ENCODE results near the gene APOA5.

Gene APOA5

DNA sequence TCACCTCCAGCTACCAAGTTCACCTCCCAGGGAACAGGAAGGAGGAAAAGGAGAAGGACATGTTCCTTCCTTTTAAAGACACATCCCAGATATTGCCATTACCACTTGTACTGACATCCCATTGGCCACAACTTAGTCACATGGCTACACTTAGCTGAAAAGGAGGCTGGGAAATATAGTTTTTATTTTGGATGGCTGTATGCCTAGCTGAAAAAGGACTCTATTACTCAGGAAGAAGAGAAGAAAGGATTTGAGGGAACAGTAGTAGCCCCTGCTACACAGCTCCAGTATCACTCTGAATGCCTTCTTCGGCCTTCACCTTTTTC is 2.1 kb upstream of the APOA5 start:
- DNase-seq (ENCODE audit: extremely low read depth, low read depth), result no peak
- TF ChIP-seq, protein P1, sequence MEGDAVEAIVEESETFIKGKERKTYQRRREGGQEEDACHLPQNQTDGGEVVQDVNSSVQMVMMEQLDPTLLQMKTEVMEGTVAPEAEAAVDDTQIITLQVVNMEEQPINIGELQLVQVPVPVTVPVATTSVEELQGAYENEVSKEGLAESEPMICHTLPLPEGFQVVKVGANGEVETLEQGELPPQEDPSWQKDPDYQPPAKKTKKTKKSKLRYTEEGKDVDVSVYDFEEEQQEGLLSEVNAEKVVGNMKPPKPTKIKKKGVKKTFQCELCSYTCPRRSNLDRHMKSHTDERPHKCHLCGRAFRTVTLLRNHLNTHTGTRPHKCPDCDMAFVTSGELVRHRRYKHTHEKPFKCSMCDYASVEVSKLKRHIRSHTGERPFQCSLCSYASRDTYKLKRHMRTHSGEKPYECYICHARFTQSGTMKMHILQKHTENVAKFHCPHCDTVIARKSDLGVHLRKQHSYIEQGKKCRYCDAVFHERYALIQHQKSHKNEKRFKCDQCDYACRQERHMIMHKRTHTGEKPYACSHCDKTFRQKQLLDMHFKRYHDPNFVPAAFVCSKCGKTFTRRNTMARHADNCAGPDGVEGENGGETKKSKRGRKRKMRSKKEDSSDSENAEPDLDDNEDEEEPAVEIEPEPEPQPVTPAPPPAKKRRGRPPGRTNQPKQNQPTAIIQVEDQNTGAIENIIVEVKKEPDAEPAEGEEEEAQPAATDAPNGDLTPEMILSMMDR (IDR thresholded peaks at IDR 0.05; ENCODE audit: low read depth, low read length), result no peak

DNA sequence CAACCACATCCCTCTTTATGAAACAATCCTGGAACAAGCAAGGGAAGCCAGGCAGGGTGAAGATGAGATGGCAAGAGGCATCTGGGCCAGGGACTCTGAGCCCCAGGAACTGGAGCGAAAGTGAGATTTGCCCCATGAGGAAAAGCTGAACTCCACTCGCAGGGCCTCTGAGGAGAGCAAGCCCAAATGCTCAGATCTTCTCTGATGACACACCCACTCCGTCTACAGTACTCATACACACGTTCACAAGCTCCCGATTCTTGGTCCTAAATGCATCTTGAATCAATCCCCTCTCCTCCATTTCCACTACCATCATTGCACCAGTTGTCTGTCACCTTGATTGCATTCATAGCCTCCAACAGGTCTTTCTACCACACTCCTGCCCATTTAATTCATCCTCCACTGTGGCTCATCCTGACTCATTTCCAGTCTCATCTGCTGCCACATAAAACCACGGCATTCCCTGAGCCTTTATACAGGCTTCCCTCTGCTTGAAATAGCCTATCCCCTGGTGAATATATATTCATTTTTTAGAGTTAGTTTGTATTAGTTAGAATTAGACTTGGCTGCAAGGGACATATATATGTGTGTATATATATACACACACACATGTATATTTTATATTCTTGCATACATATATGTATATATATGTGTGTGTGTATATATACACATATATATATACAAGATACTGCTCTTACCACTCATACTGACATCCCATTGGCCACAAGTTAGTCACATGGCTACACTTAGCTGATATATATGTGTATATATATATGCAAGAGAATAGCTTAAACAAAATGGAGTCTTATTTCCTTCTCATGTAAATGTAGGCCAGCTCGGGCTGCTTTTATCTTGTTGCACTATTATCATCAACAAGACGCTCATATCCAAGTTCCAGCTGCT is 1.4 kb upstream of the APOA5 start:
- TF ChIP-seq, protein P1 (IDR thresholded peaks at IDR 0.05; ENCODE audit: low read depth, low read length), result no peak
- DNase-seq (ENCODE audit: extremely low read depth, low read depth), result no peak

DNA sequence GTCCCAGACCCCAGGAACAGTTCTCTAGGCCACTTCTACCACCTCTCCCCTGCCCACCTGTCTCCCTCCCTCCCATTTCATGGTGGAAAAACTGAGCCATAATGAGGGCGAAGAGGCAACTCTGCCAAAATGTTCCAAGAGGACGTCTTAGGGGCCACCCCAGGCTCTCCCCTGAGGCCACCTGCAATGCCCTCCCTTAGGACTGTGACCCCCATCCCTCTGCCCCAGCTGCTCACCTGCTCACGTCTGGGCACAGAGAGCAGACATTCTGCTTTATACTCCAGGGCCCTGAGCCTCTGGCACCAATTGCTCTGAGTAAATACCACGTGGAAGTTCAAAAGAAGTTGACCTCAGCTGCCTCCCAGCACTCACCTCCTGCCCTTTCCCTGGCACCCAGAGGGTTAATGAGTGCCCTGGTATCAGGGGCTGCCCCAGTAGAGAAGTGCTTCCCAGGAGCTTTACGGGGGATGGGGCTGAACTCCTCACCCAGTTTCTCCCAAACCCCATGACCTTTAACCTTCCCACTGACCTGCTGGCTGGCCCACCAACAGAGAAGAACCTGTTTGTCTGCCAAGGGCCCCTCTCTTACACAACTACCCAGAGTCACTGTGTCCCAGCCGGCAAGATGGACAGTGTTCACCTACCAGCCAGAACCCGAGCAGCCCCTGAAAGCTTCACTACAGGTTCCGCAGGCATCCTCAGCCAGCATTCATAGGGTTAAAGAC is 627 bp upstream of the APOA5 start:
- TF ChIP-seq, protein P1 (IDR thresholded peaks at IDR 0.05; ENCODE audit: low read depth, low read length), result no peak
- no peak for DNase-seq (ENCODE audit: extremely low read depth, low read depth)

DNA sequence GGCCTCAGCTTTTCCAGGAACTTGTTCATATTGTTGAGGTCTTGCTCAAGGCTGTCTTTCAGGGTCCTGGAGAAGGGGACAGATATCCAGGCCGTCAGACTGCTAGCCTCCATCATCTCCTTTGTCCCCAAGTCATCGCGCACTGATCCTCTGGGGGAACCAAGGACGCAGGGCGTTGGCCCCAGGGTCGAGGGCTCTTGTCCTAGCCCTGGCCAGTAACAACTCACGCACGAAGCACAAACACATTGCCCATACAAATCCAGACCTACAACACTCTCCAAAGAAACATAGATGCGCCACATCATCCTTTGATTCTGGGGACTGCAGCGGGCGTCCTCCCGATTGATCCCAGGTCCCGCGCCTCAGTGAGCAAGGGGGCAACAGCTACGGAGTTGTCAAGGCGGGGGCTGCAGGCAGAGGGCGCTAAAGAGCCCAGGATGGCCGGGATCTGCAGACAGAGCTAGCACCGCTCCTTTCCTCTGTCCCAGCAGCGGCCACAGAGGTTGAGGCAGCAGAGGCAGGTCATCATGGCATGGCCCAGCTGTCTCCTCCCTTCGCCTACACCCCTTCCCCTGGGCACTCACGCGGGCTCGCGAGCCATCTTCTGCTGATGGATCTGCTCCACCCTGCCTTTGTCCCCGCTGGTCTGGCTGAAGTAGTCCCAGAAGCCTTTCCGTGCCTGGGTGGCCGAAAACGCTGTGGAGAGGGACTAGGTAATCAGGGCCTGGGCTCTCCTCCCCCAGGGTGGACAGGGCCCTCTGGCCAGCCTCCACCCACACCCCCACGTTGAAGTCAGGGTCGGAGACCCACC is 472 bp downstream of the APOA5 start:
- DNase-seq (ENCODE audit: extremely low read depth, low read depth), result peak; percentile 20
- TF ChIP-seq, protein P1 (IDR thresholded peaks at IDR 0.05; ENCODE audit: low read depth, low read length), result peak; percentile 93

DNA sequence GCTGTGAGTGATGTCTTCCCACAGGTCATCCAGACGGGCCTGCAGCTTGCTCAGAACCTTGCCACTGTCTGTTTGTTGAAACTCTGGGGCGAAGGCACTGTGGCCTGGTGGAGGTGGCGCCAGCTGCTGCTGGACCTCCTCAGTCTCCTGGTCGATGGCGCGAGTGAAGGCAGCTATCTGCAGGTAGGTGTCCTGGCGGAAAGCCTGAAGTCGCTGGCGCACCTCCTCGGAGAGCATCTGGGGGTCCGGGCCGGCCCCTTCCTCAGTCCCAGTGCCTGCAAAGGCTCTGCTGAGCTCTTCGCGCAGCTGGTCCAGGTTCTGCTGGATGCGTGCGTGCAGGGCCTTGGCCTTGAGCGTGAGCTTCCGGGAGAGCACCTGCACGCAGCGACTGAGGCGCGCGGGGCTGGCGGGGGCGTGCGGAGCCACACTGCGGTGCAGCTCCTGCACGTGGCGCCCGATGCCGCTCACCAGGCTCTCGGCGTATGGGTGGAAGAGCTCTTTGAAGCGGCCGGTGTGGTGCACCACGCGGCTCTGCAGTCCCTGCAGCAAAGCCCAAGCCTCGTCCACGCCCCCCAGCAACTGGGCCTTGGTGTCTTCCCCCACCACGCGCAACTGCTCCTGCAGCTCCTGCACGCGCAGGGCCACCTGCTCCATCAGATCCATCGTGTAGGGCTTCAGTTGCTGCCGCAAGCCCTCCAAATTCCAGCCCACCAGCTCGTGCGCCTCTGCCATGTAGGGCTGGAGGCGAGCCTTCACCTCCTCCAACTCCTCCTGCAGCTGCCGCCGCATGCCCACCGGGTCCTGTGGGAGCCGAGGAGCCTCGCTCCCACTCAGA is 1.3 kb downstream of the APOA5 start:
- no peak for DNase-seq (ENCODE audit: extremely low read depth, low read depth)

DNA sequence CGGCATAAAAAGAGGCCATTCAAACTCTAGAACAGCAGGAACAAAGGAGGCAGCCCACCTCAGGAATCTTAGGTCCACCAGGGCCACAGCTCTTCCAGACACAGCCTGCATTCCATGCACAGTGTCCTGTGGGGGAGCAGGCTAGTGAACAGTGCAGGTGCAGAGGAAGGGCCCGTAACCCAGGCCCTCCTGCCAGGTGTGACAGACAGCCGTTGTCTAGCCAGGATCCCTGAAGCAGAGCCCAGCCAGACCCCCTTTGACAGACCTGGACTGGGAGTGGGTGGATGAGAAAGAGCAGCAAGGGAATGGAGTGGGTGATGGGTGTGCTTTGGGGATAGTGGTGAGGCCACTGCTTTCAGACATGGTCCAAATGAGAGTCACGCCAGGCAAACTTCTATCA is 2.7 kb downstream of the APOA5 start:
- TF ChIP-seq, protein P1 (IDR thresholded peaks at IDR 0.05; ENCODE audit: low read depth, low read length), result no peak
- DNase-seq (ENCODE audit: extremely low read depth, low read depth), result no peak

More for the DNA sequence above, 1.3 kb downstream of the APOA5 start:
- TF ChIP-seq, protein P1 (IDR thresholded peaks at IDR 0.05; ENCODE audit: low read depth, low read length), result no peak

Measured in AG09319 (cell line).